ENCODE results near the gene TLX2. TPM values are rescaled to one million over a fixed set of nuclear protein-coding genes. Genes with fewer than 3 reads are reported as not detected.

TLX2 gene
- total RNA-seq, 1 donor from 2014 or later: 6.6 TPM

GRCh38 chr2:74513605-74514367 is 464 bp upstream of the TLX2 start:
- intact Hi-C loops (cut with DNase I): no loop called here
- no peaks in the 10 kb centered on the region for H3K9me3 ChIP-seq
- H3K4me1 ChIP-seq: peaks cover 30% of the 10 kb centered on the region
- H3K27me3 ChIP-seq: peaks cover 41% of the 10 kb centered on the region
- H3K27ac ChIP-seq: no peak overlapping the region
- TF ChIP-seq POLR2A (IDR thresholded peaks at IDR 0.05) (no peak), POLR2AphosphoS5 (IDR thresholded peaks at IDR 0.05; ENCODE audit: insufficient read depth in 1 of 2, low read depth in 1 of 2) (peak in 1 of 2 donors; percentile 74)
- H3K36me3 ChIP-seq: no peaks in the 10 kb centered on the region
- H3K4me3 ChIP-seq: no peak overlapping the region
- no peak for DNase-seq (ENCODE audit: extremely low spot score in 2 of 2)

GRCh38 chr2:74515271-74515980 is 1.2 kb downstream of the TLX2 start:
- peak overlapping the region; percentile 29 to 42 for H3K4me3 ChIP-seq
- TF ChIP-seq POLR2AphosphoS5 (IDR thresholded peaks at IDR 0.05; ENCODE audit: insufficient read depth in 1 of 2, low read depth in 1 of 2) (no peak), CTCF (IDR thresholded peaks at IDR 0.05) (no peak), POLR2A (IDR thresholded peaks at IDR 0.05) (no peak)

GRCh38 chr2:74515981-74516633 is 1.9 kb downstream of the TLX2 start:
- H3K4me1 ChIP-seq: peaks cover 30% of the 10 kb centered on the region
- H3K9me3 ChIP-seq: no peaks in the 10 kb centered on the region
- no peak for DNase-seq (ENCODE audit: extremely low spot score in 2 of 2)
- H3K27me3 ChIP-seq: peaks cover 41% of the 10 kb centered on the region
- H3K4me3 ChIP-seq: peak overlapping the region; percentile 29 to 42
- H3K27ac ChIP-seq: no peak overlapping the region
- H3K36me3 ChIP-seq: no peaks in the 10 kb centered on the region
- no peak for TF ChIP-seq POLR2A (IDR thresholded peaks at IDR 0.05)
- TF ChIP-seq CTCF (IDR thresholded peaks at IDR 0.05): no peak
- TF ChIP-seq POLR2AphosphoS5 (IDR thresholded peaks at IDR 0.05; ENCODE audit: insufficient read depth in 1 of 2, low read depth in 1 of 2): no peak
- intact Hi-C loops (cut with DNase I): no loop called here

More at GRCh38 chr2:74515271-74515980, 1.2 kb downstream of the TLX2 start:
- Histone ChIP-seq H3K9me3 (no peaks in the 10 kb centered on the region), H3K27me3 (peaks cover 41% of the 10 kb centered on the region), H3K36me3 (no peaks in the 10 kb centered on the region), H3K27ac (no peak overlapping the region), H3K4me1 (peaks cover 30% of the 10 kb centered on the region)
- intact Hi-C loops (cut with DNase I): no loop called here
- DNase-seq (ENCODE audit: extremely low spot score in 2 of 2): no peak

- peak overlapping the region in 1 of 2 donors; percentile 42 for H3K4me3 ChIP-seq
- no peaks in the 10 kb centered on the region for H3K36me3 ChIP-seq
- intact Hi-C loops (cut with DNase I): no loop called here
- H3K27me3 ChIP-seq: peaks cover 38% of the 10 kb centered on the region
- no peak overlapping the region for H3K27ac ChIP-seq
- DNase-seq (ENCODE audit: extremely low spot score in 2 of 2): no peak
- peaks cover 30% of the 10 kb centered on the region for H3K4me1 ChIP-seq
- TF ChIP-seq POLR2AphosphoS5 (IDR thresholded peaks at IDR 0.05; ENCODE audit: insufficient read depth in 1 of 2, low read depth in 1 of 2) (no peak), POLR2A (IDR thresholded peaks at IDR 0.05) (no peak), CTCF (IDR thresholded peaks at IDR 0.05) (no peak)
- H3K9me3 ChIP-seq: no peaks in the 10 kb centered on the region
These were observed 2.4 kb downstream of the TLX2 start for GRCh38 chr2:74516650-74517049.

- DNase-seq (ENCODE audit: extremely low spot score in 2 of 2): no peak
- no peak overlapping the region for H3K27ac ChIP-seq
- H3K4me1 ChIP-seq: no peaks in the 10 kb centered on the region
- H3K36me3 ChIP-seq: peaks cover 0 to 17% of the 10 kb centered on the region in 2 donors
- no peak overlapping the region for H3K4me3 ChIP-seq
- no peaks in the 10 kb centered on the region for H3K27me3 ChIP-seq
- TF ChIP-seq POLR2A (IDR thresholded peaks at IDR 0.05): no peak
- no peak for TF ChIP-seq CTCF (IDR thresholded peaks at IDR 0.05)
- TF ChIP-seq POLR2AphosphoS5 (IDR thresholded peaks at IDR 0.05; ENCODE audit: insufficient read depth in 1 of 2, low read depth in 1 of 2): no peak
- no peaks in the 10 kb centered on the region for H3K9me3 ChIP-seq
- intact Hi-C loops (cut with DNase I): no loop called here
These were observed 8.3 kb downstream of the TLX2 start for GRCh38 chr2:74522516-74522915.

Data from vagina (tissue), 2 donors.